ENCODE results near the gene SASH1.

Gene SASH1

DNA sequence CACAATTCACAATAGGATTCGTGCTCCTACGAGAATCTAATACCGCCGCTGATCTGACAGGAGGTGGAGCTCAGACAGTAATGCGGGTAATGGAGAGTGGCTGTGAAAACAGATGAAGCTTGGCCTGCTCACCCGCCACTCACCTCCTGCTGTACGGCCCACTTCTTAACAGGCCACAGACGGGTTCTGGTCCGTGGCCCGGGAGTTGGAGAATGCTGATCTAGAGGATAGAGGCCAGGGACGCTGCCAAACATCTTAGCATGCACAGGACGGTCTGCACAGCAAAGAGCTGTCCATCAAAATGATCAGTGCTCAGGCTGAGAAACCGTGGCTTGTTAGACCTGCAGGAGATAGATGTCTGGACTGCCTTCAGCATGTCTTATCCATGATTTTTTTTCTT lies 186.4 kb downstream of the SASH1 start:
- no peak for DNase-seq

DNA sequence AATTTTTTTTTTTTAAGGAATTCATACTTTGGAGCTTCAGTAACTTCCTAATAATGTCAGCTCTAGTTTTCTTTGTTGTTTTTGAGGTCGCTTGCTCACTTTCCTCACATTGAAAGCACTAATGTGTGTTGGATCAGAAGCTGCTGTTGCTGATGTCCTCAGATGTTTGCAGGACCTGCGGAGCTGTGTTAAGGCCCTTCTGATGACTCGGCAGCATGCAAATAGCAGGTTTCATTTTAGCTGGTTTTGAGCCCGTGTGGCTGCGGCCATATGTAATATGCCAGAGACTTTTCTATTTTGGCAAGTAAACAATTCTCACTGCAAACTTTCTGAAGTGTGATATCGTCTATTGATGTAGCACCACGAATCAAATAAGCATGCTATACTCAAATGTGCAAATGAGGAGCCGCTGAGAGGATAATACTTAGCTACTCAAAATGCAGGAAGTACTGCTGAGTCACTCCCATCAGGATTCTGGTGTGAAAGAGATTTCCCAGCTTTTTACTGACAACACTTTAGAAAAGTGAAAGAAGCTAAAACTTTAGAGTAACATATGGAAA lies 187.8 kb downstream of the SASH1 start:
- DNase-seq, result no peak

DNA sequence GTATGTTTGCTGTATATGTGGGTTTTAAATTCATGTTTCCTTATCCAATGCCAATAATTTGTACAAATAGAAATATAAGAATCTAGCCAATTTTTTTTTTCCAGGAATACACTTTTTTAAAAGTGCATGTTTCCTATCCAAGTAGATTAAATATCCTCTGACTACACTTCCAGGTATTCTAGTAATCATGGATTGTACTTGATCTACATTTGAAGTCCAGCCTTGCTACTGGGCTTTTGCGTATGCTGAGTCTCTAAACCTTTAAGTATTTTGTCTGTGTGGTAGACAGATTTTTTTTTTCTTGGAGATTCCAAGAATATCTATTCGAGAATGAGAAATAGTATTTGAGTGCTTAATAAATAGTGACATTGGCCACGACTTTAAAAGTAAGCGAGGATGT lies 188.3 kb downstream of the SASH1 start:
- no peak for DNase-seq

DNA sequence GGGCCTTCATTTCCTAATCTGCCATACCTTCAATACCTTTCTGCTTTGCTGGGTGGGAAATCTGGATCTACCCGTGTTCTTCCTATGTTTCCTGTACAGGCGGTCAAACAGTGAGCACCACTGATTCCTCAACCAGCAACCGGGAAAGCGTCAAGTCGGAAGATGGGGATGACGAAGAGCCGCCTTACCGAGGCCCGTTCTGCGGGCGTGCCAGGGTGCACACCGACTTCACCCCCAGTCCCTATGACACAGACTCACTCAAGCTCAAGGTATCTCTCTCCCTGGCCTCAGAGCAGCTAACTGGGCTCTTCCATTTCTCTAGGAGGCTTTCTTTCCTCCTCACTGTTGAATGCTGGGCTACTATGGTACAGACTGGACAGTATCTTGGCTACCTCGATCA lies 190.1 kb downstream of the SASH1 start:
- DNase-seq, result no peak

DNA sequence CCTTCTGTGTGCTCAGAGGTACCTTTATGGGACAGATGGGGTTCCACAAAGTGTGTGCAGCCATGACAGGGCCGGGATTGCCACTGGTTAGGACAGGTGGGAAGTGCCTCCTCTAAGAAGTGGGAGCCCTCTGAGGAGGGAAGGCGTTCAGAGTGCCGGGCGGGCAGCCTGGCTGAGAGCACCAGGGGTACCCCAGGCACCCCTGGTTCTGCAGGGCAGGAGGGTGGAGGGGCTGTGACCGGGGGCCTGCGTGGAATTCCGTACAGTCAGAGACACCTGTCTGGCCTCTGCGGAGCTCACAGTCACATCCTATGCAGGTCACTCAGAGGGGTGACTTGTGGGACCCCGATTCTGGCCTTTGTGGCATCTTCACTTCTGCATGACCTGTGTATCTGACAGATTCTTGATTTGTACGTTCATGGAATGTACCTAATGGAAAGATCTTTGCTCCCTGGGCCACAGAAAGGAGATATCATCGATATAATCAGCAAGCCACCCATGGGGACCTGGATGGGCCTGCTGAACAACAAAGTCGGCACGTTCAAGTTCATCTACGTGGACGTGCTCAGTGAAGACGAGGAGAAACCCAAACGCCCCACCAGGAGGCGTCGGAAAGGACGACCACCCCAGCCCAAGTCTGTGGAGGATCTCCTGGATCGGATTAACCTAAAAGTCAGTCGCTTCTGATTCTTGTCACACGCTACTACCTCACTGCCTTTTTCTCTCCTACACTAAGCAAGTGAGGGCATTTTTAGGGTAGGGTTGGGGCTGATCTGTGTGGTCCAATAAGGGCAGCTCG lies 190.9 kb downstream of the SASH1 start:
- no peak for DNase-seq

DNA sequence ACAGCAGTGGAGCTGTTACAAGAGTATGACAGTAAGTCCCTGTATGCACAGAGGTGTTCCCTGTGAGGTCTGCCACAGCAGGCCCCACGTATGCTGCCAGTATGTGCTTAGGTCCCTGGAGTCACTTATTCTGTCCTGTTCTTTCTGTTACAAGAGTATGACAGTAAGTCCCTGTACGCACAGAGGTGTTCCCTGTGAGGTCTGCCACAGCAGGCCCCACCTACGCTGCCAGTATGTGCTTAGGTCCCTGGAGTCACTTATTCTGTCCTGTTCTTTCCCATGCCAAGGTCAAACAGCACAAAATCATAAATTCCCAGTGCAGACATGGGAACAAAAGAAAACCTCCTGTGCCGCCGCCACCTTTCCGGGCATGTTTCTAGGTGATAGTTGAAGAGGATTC lies 192.2 kb downstream of the SASH1 start:
- no peak for DNase-seq

DNA sequence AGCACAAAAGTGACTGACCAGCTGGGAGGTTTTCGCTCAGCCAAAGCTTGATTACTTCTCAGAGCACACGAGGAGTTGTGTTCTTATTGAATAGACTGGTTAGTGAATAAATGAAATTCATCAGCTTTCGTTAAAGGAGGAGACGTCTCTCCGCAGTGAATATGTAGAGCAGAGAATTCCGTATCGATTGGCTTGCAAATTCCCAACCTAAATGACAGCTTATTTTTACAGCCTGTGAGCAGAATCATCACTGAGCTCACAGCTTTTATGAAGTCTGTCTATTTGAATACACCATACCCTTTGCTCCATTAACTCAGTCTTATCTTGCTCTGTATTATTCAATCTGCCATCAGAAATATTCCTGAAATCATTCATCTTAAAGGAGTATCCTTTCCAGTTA lies 192.7 kb downstream of the SASH1 start:
- no peak for DNase-seq

DNA sequence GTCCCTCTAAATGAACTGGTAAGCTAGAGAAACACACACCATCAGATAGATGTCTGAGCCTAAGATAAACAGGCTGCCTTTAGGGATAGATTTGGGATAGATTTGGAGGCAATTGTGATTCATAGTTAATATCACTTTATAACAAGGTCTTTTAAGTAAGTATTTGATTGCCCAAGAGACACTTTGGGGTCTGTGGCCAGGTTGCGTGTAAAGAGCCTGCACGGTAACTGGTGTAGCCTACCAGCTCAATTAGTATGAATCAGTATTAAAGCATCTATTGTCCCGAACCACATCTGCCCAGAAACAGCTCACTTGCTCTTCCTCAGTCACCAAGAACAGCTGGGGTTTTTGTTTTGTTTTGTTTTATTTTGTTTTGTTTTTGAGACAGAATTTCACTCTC lies 193.3 kb downstream of the SASH1 start:
- DNase-seq, result no peak

DNA sequence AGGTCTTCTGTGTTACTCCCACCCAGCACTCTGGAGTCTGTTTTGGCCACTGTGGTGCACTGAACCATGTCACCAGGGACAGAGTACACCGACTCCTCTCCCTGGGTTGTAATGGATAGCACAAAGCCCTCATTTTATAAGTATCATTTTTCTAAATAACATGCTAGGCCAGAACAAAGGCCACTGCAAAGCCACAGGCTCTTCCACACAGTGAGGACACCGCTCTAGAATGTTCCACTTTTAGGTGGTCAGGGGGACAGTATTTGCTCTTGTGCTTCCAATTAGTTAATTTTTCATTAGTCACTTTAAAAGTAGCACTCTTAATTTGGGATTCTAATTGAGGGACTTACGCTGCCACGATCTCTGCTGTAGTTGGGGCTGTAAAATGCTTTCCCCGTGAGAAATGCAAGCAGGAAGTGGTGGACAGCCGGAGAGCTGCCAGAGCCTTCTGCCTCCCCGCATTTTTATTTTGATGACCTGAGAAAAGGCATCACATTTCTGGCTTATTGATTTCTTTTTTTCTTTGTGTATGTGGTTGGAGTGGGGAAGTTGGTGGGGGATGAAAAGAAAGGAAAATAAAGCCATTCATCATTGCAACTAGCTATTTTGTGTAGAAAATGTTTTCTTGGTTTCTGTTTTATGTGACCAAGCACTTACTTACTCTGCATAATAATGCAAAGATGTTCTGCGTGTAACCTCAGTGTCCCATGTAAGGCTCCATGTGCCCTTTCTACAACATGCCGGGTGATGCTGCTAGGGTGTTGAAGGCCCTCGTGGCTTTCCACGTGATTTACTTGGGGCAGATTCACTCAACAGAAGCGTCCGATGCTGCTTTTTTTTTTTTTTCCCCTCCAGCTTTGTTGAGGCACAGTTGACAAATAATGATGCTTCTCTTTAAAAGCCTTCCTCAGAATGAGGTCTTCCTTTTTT lies 195.9 kb downstream of the SASH1 start:
- no peak for DNase-seq

DNA sequence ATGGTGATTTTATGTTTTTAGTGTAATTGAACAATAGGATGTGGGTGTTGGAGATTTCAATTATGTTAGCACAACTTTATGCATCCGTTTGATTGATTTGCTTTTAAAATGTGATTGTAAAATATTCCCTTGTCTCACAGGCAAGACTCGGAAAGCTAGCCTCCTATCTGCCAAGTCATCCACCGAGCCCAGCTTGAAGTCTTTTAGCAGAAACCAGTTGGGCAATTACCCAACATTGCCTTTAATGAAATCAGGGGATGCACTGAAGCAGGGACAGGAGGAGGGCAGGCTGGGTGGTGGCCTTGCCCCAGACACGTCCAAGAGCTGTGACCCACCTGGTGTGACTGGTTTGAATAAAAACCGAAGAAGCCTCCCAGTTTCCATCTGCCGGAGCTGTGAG lies 200.9 kb downstream of the SASH1 start:
- DNase-seq, result no peak

DNA sequence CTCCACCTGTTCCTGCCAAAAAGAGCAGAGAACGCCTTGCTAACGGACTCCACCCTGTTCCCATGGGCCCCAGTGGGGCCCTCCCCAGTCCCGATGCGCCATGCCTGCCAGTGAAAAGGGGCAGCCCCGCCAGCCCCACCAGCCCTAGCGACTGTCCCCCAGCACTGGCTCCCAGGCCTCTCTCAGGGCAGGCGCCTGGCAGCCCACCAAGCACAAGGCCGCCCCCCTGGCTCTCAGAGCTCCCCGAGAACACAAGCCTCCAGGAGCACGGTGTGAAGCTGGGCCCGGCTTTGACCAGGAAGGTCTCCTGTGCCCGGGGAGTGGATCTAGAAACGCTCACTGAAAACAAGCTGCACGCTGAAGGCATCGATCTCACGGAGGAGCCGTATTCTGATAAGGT lies 201.8 kb downstream of the SASH1 start:
- DNase-seq, result no peak

DNA sequence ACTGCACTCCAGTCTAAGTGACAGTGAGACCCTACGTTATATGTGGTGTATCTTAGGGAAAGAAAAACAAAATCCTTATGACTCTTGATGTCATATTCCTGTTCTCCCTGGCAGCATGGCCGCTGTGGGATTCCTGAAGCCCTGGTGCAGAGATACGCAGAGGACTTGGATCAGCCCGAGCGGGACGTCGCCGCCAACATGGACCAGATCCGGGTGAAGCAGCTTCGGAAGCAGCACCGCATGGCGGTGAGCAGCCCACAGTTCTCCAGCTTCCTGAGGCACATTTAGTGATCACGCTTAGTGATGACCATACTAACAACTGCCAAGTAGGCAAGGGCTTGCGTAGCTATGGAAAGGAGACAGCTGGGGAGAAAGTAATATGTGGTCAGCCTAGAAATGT lies 203.3 kb downstream of the SASH1 start:
- DNase-seq, result no peak

DNA sequence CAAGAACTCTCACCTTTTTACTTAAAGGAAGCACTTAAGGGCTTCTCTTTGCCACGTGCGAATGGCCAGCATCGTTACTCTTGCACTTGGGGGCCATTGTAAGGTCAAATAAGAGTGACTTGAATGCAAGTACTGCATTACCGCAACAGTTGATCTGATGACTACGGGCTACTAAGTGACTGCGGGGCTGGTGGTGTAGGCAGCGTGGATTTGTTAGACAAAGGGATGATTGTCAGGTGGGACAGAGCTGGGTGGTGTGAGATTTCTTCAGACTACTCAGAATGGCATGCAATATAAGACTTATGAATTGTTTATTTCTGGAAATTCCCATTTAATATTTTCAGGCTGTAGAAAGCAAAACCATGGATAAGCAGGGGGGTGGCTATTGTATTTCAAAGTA lies 204.5 kb downstream of the SASH1 start:
- no peak for DNase-seq

DNA sequence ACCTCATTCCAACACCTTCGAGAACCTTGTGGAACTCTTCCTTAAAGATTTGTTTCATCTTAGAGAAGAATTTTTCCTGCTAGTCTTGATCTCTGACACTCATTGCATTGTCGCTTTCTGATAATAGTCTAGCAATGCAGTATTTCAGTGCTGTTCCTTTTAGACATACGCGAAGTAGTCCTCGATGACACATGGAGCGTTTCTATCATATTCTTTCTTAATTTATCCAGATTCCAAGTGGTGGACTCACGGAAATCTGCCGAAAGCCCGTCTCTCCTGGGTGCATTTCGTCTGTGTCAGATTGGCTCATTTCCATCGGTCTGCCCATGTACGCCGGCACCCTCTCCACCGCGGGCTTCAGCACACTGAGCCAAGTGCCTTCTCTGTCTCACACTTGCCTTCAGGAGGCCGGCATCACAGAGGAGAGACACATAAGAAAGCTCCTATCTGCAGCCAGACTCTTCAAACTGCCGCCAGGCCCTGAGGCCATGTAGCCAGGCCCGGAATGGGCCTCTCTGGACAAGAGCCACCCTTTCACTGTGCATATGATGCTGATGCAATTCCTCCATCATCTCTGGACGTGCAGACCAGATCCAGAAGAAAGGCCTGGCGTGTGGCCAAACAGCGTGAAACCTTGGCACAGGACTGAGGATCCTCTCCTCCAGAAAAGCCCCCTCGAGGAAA lies 205.6 kb downstream of the SASH1 start:
- no peak for DNase-seq

DNA sequence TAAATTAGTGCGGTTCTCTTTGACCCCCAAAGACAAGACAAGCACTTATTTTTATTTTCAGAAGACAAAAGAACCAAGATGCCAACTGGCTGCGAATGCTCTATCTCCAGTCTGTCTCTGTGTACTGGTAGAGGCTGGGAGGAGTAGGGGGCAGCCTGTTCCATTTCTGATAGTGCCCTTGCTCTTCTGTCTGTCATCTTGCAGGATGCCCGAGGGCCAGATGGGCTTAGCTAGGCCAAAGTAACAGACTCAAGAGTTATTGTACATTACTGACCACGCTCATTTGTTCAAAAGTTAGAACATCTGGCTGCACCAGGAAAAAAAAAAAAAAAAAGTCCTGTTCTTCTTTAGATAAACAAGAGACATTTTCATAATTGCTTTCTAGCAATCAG lies 206.1 kb downstream of the SASH1 start:
- no peak for DNase-seq

DNA sequence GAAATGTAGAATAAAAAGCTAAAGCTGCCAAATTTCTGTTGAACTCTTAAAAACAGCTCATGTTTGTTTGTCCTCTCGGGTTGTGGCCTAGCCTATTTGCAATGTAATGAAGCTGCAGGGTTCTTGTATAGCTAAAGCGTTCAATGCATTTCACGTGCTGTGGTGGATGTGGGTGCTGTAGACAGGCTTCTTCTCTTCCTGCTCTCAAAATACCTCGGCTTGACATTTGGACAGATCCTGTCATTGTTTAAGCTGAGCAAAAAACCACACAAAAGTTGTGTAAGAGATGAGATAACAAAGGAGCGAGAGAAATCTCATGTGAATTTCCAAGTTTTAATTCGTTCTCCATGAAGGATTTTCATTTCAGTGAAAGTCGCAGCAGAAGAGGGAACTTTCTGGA lies 207.9 kb downstream of the SASH1 start:
- DNase-seq, result no peak

DNA sequence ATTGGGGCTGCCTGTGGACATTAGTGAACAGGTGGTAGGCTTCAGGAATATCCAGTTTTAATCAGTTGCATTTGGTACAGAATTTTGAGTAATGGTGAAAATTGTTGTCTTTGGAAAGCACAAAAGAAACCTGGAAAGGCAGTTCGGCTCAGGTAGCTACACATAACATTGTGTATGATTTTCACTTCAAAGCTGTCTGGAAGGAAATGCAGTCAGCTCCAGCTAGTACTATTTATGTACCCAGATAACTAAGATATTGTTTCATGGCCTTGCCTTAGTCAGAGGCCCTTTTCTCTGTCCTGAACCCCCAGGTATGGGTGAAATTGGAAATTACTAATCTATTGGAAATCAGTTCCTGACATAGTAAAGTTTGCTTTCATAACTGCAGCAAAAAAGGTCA lies 208.6 kb downstream of the SASH1 start:
- no peak for DNase-seq

DNA sequence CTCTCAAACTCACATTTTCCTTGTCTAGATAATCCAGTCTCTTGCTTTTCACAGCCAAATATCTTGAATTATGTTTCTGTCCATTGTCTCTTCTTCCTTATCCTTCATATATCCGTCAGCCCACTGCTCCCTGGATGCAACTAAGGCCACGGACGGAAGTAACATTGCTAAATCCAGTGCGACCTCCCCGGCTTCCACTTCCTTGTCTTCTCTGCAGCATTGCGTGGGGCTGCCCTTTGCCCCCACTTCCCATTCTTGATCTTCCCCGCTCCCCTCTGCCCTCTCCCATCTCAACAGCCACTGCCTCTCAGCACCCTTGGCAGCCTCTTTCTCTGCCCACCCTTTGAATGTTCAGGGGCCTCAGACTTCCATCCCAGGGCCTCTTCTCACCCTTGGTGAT lies 213.8 kb downstream of the SASH1 start:
- DNase-seq, result no peak

DNA sequence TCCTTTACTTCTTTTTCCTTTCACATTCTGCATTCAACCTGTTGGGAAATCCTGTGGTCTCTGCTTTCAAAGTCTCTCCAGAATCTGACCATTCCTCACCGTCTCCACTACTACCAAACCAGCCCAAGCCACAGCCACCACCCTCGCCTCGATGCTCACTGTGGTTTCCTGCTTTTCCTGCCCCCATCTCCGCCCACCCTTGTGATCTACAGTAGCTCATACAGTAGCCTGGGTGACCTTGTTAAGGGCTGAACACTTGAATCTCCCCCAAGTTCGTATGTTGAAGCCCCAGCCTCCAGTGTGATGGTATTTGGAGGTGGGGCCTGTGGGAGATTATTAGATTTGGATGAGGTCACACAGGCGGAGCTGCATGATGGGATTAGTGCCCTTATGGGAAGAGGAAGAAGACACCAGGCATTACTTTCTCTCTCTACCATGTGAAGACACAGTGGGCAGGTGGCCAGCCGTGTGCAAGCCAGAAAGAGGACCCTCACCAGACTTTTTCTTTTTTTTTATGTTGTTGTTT lies 215.2 kb downstream of the SASH1 start:
- no peak for DNase-seq

DNA sequence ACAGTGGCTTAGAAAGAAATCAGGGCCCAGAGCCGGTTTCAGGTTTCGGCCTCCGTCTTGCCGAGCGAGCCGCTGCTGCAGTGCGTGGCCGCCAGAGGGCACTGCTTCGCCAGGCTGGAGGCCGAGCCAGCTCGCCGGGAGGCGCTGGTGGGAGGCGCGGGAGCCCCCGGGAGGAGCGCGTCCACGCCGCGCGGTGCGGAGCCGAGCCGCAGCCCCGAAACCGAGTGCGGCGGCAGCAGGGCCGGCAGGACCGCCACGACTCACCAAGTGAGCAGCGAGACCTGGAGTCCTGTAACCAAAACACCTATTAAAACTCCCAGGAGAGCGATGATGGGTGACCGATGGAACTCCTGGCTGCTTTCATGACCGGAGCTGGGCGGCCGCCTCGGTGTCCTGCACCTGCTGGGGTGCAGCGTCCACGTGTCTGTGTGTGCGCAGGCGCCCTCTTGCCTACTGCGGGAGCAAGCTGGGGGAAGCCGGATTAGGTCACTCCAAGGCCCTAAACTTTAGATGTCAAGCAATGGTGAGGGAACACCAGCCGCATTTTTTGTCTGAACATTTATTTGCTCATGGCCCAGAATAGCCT lies 217.3 kb downstream of the SASH1 start:
- DNase-seq, result peak; percentile 45 to 85

DNA sequence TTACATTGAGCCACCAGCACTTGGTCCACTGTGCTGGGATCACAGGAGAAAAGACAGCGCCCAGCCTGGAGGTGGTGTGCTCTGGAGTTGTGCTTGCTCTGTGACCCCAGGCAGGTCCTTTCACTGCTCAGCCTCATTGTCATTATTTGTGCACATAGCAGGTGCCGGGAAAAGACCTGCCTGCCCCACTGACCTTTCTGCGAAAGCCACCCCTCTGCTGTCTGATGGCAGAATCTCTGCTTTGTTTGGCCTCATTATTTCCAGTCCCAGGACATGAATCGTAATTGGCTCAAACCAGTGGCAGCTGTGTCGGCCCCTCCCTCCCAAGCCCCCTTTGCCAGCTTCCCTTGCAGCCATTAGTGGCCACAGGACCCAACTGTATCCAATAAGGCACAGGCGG lies 219.0 kb downstream of the SASH1 start:
- DNase-seq, result no peak

DNA sequence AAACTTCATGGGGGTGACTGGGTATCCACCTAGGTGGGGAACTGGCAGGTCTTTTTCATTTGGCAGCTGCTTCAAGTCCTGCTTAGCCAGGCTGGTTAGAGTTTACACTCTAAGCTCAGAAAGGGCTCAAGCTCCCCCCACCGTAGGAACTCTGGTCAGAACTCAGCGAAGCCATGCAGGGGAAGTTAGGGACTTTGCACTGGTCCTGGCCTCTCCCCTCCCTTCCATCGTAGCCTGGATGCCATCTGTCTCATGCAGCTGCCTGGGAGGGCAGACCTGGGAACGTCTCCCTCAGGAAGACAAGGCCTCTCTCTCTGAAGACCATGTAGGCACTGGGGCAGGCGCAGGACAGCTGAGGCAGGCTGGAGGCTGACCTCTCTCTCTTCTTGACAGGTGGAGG lies 220.4 kb downstream of the SASH1 start:
- DNase-seq, result peak in 1 of 2 experiments; percentile 25
